NCI-H1417 (cell line): Measurements from ENCODE around the gene GLCE.
"Not testable (repeated sequence)": the region's sequence is repeated elsewhere in the genome, so short reads cannot be mapped to it uniquely, and the experiment has no call there.

Source experiments
- DNase-seq, 3 experiments: peaks; one replicate each; lab custom pipeline; 2025; lab: John Stamatoyannopoulos, UW

The GLCE gene

DNA sequence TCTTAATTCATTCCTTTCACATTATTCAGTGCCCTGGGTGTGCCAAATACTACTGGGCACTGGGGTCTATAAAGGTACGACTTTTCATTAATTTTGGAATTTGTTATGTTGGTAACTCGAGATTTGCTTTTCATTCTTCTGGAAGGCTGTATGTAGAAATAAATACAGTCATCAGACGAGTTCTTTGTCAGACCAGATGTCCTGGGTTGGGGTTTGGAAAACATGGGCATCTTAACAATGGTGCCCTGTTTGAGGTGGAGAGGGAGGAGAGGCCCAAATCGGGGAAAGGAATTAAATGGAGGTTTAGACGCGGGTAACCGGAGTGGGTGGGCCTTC lies 662 bp upstream of the GLCE start:
- no peak for DNase-seq

DNA sequence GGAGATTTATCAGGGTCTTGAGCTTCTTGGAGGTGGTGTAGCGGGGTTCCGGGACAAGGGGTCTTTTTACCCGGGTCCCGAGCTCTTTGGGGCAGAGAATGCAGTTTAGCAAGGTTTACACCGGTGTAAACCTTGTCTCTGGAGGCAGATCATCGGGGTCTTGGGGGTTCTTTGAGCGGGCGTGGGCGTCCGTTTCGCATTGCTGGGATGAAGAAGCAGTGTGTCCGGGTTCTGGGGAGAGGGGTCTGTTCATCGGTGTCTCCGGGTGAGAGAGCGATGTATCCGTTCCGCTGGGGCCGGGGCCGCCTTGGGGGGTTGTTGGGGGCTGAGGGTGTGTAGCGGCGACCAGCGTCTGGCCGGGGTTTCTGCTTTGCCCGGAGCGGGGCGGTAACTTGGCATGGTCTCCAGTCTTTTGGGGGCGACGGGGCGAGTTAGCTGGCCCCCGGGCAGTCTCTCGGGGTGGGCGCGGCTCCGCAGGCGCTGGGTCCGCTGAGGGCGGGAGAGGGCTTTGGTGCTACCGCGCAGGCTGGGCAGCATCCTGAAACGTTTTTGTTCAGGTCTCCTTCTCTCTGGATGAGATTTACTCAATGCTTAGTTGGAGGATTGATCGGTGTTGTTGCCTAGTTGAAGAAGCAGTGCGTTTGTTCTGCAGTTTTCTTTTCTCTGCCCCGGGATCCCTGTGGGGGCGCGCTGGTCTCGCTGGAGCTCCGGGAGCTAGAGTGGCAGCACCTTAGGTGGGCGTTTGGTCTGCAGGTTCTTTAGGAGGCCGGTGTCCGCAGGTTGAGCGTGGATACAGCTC lies 843 bp downstream of the GLCE start:
- DNase-seq, result peak in 2 of 3 experiments; percentile 74 to 77

DNA sequence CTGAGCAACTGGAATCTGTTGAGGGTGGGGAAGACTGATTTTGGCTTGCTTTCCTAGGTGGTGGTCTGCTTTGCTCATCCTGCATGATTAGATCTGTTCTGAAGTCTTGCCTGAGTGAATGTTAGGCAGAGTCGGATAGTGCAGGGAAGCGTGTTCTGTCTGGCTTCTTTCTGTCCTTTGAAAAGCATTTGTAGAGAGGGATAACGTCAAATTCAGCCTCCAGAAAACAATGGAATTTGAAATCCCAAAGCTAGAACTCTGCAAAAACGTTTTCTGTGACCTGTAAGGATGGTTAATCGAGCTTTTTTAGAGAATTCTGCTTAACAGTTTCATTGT lies 1.4 kb downstream of the GLCE start:
- no peak for DNase-seq

DNA sequence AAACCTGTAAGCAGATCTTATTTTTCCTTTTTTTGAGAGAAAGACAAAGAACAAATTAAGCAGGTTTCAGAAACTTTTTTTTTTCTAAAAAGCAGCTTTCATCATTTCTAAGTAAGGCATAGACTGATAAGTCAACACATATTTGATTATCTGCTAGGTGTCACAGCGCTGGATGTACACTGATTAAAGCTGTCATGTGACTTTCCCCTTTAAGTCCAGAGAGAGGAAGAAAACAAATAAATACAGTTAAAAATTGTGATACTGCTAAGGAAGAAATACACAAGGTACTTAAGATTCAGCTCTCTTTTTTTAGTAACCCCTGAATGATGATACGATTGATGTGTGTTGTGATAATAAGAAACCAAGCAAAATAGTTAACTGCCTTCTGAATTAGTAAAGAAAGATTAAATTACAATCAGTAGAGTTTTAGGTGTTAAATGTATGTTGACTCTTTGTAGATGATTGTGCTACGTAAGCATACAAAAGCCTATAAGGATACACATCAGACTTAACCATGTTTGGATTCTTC lies 2.8 kb downstream of the GLCE start:
- DNase-seq, result no peak

DNA sequence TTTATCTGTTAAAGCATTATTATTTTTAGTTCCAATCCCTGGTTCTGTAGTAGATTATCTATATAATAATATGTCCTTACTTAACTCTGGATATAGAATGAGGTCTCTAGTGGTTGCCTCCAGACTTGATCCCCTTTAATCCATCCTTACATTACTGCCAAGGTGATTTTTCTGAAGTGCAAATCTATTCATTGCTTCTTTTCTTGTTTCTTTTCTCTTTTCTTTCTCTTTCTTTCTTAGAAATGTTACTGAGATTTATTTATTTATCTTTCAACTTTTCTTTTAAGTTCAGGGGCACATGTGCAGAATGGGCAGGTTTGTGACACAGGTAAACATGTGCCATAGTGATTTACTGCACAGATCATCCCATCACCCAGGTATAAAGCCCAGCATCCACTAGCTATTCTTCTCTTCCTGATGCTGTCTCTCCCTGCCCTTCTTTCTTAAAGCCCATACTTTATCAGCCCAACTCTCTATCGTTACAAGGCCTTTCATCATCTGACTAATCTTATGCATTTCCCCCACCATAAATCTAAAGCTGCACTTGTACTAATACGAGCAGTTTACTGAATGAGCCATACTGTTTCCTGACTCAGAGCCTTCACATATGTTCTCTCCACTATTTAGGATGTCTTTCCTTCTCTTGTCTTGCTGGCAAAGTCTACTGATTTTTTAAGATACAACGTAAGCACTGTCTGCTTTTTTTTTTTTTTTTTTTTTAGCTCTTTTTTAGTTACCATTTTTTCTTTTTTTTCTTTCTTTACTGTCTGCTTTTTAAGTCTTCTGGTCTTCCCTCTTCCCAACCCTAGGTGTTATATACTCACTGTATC lies 4.6 kb downstream of the GLCE start:
- DNase-seq, result peak in 1 of 3 experiments; percentile 41

DNA sequence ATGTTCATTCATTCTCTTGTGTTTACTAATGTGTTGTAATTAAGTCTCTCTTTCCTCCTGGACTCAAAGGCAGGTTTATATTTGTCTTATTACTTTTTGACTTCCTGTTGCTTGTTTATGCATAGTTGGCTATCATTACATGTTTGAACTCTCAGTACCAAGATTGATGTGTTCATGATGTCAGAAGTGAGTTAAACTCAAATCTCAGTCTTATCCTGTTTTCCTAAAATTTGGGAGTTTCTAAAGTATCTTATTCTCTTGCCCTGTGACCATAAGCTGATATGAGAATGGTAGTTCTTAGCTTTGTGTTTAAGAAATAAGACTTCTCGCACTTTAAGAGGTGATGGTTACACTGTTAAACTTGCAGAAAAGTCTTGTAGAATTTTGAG lies 5.2 kb downstream of the GLCE start:
- DNase-seq, result peak in 1 of 3 experiments; percentile 41

DNA sequence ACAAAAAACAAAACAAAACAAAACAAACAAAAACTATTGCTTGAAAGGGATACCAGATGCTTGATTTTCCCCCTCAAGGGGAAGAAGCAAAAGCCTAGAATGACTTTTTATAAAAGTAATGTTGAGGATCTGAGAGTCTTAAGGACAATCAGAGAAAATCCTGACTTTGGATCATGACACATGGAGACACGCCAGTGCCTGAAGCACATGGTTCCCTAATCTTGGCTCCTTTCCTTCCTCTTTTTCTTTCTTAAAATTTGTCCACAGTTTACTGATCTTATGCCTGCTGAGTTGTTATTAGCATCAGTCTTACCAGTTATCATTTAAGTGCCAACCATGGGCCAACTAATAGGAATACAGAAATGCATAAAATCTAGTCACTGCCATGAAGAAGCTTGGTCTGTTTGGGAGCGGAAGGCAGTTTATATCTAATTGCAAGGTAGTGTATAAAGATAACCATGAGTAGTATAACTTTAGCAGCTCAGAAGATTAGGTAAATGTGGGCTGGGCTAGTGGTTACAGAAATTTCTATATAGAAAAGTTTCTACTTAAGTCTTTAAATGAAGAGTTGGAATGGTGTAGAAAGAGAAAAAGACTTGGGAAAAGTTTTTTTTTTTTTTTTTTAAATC lies 6.9 kb downstream of the GLCE start:
- no peak for DNase-seq

DNA sequence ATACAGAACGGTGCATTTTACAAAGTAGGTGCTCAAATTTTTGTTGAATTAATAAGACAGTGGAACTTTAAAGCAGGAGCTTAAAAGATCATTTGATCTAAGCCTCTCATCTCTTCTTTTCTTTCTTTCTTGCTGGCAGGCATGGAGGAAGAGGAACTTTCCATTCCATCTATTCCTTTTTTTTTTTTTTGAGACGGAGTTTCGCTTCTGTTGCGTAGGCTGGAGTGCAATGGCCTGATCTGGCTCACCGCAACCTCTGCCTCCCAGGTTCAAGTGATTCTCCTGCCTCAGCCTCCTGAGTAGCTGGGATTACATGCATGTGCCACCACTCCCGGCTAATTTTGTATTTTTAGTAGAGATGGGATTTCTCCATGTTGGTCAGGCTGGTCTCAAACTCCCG lies 7.9 kb downstream of the GLCE start:
- not testable (repeated sequence) for DNase-seq

DNA sequence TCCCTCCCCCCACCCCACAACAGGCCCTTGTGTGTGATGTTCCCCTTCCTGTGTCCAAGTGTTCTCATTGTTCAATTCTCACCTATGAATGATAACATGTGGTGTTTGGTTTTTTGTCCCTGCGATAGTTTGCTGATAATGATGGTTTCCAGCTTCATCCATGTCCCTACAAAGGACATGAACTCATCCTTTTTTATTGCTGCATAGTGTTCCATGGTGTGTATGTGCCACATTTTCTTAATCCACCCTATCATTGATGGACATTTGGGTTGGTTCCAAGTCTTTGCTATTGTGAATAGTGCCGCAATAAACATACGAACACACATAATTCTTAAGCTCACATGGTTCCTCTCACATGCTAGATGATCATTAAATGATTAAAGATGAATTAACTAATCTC lies 9.1 kb downstream of the GLCE start:
- DNase-seq, result not testable (repeated sequence)

DNA sequence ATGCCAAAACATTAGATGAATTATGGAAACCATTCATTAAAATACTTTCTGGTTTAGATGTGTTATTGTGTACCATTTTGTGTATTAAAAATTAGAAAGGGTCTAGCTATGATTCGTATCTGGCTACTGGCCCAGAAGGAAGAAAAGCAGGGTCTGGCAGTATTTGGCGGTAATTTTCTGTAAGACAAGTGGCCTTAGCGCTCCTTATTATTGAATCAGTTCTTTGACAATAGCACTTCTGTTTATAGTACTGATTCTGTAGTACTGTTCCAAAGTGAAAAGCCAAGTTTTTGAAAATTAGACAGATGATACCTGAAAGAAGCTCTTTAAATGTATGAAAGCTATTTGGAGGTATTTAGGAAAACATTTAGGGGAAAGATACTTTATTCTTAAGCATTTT lies 10.2 kb downstream of the GLCE start:
- peak in 2 of 3 experiments; percentile 11 to 65 for DNase-seq

DNA sequence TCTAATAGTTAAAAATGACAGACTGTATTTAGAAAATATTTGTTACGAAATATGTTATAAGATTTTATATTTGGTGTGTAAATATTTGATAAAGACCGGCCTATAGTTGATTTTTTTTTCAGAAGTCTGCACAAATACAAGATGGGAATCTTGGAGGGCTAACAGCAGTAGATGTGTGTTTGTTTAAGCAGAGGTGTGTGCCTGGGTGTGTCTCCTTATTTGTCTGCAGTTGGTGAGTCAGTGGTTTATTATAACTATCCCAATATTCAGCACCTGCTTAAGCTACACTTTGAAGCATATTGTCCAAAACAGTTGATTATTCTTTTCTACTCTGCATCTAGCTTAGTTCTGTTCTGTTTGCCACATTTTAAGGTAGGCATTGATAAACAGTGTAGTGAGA lies 12.4 kb downstream of the GLCE start:
- peak in 1 of 3 experiments; percentile 25 for DNase-seq

DNA sequence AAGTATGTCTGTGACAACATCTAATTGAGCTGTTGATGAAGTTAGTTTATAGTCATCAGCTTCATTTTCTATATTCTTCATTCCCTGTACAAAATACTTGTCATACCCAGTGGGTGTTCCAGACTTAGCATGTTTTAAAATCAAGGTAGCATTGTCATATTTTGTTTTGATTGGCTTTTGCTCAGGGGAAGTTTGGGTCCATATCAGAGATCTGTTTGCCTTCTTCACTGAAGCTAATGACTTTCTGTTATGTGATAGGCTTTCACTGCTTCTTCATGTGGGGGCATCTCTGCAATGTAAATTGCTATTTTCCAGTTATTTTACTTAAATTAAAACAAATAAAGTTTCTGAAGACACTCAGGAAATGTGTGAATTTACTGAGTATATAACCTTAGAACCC lies 15.1 kb downstream of the GLCE start:
- no peak for DNase-seq

DNA sequence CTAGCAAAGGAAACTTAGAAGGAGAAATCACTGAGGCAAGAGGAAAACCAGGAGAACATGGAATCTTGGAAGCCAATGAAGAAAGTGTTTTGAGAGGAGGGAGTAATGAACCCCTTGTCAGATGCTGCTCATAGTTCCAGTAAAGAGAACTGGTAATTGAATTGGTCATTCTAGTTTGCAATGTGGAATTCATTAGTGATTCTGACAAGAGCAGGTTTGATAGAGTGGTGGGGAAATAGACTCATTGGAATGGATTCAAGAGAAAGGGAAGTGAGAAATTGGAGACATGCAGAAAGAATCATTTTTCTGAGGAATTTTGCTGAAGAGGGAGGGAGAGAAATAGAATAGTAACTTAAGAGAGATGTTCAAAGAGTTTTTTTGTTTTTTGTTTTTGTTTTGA lies 21.0 kb downstream of the GLCE start:
- DNase-seq, result no peak

DNA sequence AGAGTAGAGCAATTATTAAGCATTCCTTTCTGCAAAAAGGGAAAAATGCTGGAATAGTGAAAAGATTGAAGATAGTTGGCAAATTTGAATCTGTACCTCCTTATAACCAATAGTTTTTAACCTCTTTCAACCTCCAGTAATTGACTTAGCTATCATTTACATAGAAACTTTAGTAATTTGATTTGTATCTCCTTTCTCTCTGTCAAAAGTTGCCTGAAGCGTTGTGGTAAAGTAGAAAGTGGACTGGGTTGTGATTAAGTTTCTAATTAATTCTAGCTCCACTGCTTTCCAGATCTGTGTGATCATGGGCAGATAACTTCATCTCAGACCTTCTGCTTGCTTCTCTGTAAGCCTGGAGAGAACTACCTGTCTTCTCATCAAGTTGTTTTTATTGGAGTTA lies 24.8 kb downstream of the GLCE start:
- no peak for DNase-seq

DNA sequence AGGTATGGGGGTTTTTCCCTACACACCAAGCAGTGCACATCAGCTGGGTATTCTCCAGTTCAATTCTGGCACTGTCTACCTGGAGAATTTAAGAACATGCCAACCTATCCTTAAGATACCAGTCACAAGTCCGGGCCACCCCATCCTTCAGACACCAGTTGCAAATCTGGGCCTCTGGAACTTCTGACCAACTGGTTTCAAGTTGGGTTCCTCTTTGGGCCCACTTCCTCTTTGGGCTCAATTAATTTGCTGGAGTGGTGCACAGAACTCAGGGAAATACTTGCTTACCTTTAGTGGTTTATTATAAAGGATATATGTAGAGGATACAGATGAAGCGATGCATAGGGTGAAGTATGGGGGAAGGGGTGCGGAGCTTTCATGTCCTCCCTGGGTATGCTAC lies 25.3 kb downstream of the GLCE start:
- no peak for DNase-seq

DNA sequence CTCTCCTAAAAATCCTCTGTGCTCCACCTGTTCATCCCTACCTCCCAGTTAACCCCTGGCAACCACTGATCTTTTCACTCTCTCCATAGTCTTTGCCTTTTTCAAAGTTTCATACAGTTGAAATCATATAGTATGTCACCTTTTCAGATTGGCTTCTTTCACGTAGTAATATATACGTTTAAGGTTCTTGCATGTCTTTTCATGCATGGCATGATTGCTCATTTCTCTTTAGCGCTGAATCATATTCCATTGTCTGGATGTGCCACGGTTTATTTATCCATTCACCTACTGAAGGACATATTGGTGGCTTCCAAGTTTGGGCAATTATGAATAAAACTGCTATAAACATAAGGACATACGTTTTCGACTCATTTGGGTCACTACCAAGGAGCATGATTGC lies 28.7 kb downstream of the GLCE start:
- no peak for DNase-seq

DNA sequence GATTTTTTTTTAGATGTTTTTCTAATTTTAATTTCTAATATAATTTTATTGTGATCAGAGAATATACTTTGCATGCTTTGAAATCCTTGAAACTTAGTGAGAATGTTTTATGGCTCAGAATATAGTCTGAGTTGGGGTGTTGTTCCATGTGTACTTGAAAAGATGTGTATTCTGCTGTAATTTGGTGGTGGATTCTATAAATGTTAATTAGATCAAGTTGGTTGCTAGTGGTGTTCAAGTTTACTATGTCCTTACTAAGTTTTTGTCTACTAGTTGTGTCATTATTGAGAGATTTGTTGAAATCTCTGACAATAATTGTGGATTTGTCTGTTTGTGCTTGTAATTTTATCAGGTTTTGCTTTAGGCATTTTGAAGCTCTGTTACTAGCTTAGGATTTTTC lies 29.7 kb downstream of the GLCE start:
- no peak for DNase-seq

DNA sequence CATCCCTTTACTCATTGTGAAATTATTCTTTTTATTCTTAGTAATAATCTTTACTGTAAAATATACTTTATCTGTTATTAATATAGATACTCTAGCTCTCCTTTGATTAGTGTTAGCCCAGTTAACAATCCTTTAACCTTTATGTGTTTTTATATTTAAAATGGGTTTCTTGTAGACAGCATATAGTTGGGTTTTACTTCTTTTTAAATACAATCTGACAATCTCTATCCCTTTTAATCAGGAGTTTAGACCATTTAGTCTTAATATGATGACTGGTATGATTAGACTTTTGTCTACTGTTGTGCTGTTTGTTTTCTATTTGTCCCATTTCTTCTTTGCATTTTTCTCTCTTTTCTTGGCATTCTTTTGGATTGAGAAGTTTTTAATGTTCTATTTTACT lies 30.1 kb downstream of the GLCE start:
- DNase-seq, result no peak

DNA sequence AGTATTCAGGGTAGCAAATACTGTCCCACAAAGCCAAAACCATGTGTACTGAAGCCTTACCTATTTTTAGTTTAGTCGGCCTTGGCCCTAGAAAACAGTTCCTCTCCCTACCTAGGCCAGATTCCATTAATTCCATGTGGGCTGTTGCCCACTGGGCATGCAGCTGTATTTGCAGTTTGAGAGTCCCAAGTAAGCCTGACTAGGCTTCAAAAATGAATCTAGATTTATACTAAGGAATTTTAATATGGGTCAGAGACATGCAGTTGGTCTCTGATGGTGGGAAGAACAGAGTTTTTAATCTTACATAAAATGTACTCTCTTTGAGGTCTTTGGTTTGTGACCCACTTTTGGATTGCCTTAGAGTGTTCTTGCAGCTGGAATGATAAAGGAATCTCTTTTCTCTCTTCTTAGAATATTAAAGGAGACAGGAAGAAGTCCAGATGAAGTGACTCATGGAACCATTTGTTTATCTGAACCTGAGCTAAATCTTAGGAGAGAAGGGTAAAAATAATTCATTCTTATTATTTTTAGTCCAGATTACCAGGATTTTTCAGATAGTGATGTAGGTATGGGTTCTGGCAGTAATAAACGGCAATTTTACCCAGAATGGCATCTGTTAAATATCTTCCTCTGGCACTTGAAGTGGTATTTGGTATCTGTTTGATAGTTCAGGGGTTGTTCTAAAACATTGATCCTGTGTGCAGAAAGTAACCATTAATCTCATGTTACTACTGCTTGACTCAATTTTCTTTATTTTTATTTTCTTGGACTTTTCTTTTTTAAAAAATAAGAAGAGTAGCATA lies 33.8 kb downstream of the GLCE start:
- no peak for DNase-seq

DNA sequence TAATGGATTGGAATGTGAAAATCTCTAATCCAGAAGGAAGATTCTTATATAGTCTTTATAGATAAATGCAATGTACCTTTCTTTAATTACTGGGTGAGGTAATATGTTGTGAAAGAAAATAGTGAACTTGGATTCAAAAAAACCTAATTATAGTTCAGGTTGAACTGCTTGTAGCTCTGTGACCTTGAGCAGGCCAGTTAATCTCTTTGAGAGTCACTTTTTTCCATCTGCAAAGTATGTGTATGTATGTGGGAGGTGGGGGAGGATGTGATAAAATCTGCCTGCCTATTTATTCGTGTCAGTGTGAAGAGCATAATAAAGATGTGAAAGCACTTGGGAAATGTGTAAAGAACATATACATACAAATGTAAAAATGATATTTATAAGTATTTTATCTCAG lies 34.4 kb downstream of the GLCE start:
- DNase-seq, result no peak

DNA sequence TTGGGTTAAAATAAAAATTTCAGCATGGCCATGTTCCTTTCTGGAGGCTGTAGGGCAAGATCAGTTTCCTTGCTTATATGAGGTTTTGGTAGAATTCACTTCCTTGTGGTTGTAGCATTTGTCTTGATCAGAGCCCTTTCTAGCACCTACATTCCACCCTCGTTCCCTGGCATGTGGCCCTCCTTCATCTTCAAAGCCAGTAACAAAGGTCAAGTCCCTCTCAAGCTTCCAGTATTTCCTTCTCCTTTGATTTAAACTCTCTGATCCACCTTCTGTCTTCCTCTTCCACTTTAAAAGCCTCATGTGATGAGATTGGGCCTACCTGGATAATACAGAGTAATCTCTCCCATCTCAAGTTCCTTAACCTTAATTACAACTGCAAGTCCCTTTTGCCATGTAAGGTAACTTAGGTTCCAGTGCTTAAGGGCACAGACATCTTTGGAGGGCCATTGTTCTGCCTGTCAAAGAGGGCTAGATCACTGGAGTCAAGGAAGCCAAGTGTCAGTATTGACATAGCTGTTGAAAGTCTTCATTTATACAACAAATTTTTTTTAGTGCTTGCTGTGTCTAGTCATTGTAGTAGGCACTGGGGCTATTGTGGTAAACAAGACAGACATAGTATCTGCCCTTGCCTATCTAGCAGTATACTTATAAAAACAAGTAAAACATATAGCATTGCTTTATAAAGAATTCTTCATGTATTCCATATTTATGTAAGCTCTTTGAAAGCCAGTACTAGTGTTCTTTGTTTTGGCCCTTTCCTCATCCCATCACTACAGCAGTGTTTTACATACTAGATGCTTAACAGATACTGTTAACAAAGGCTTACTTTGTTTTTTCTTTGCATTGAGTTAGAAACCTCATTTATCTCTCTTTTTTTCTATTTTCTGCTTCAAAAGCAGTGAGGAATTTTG lies 40.7 kb downstream of the GLCE start:
- DNase-seq, result peak in 1 of 3 experiments; percentile 15
